IMR-90 (cell line): ENCODE data around the gene ZNF750. TPM values are rescaled to one million over a fixed set of nuclear protein-coding genes. Genes with fewer than 3 reads are reported as not detected.

Experiments used
- ATAC-seq: fragments of 200-7000 bp; cut with Tn5 transposase; 2 replicates; pipeline ENCODE4 v1.9.1; 2020; ENCODE audit warnings: low read depth, mild to moderate bottlenecking, moderate library complexity
- BruUV-seq: library from RNA; stranded (reverse); fragments of 400-500 nt; replicated peaks from 2 replicates; lab custom pipeline; 2021; lab: Mats Ljungman, UMichigan
- CTCF ChIA-PET: fragments of 300-600 bp; formaldehyde crosslinking; extraction: SDS; loops from one replicate; lab custom pipeline; 2021; ENCODE audit warnings: antibody characterized with exemption; lab: Yijun Ruan, JAX
- POLR2A ChIA-PET: fragments of 300-600 bp; sonication (Branson Sonifier 250); formaldehyde crosslinking; loops from one replicate; lab custom pipeline; 2022; ENCODE audit warnings: antibody characterized with exemption; ENCODE audit not compliant: unreplicated experiment; lab: Charles Lee
- DNase-seq: peaks from one replicate; pipeline ENCODE4 v3.0.0; 2013
- H2AFZ ChIP-seq: replicated peaks from 2 replicates; pipeline ENCODE3; 2013; ENCODE audit warnings: low read length, mild to moderate bottlenecking; ENCODE audit not compliant: poor library complexity
- H2AK5ac ChIP-seq: 2 replicates; pipeline ENCODE4 v1.6.1; 2013; ENCODE audit warnings: low read depth, low read length, inconsistent platforms
- H2AK9ac ChIP-seq: replicated peaks from 2 replicates; pipeline ENCODE3; 2013; ENCODE audit warnings: mild to moderate bottlenecking, low read depth, low read length, moderate library complexity; ENCODE audit not compliant: poor library complexity
- H2BK120ac ChIP-seq: 2 replicates; pipeline ENCODE4 v1.6.1; 2013; ENCODE audit warnings: low read depth, low read length, inconsistent platforms
- H2BK15ac ChIP-seq: 3 replicates; pipeline ENCODE4 v1.6.1; 2013; ENCODE audit warnings: low read depth, low read length, inconsistent platforms
- H2BK20ac ChIP-seq: 2 replicates; pipeline ENCODE4 v1.6.1; 2013; ENCODE audit warnings: low read depth, mild to moderate bottlenecking, inconsistent platforms, low read length, moderate library complexity
- H2BK5ac ChIP-seq: 2 replicates; pipeline ENCODE4 v1.6.1; 2013; ENCODE audit warnings: mild to moderate bottlenecking, low read depth, low read length, inconsistent platforms; ENCODE audit not compliant: poor library complexity, severe bottlenecking
- H3K14ac ChIP-seq: replicated peaks from 2 replicates; pipeline ENCODE4 v1.6.1; 2013; ENCODE audit warnings: low read depth, low read length, inconsistent platforms
- H3K18ac ChIP-seq: 2 replicates; pipeline ENCODE4 v1.6.1; 2013; ENCODE audit warnings: low read depth, low read length, control low read depth
- H3K23ac ChIP-seq: 2 replicates; pipeline ENCODE4 v1.6.1; 2013; ENCODE audit warnings: low read depth, low read length, inconsistent platforms
- H3K27ac ChIP-seq: 2 replicates; pipeline ENCODE4 v1.5.1; 2013; ENCODE audit warnings: mild to moderate bottlenecking, control low read depth, low read length; ENCODE audit not compliant: insufficient read depth
- H3K27me3 ChIP-seq: 2 replicates; pipeline ENCODE4 v1.6.1; 2013; ENCODE audit warnings: low read length; ENCODE audit not compliant: control insufficient read depth, insufficient read depth
- H3K36me3 ChIP-seq: 2 replicates; pipeline ENCODE4 v1.6.1; 2013; ENCODE audit warnings: low read length, mixed read lengths; ENCODE audit not compliant: control insufficient read depth, insufficient read depth
- H3K4ac ChIP-seq: 2 replicates; pipeline ENCODE4 v1.6.1; 2013; ENCODE audit warnings: low read depth, low read length, inconsistent platforms
- H3K4me1 ChIP-seq: 2 replicates; pipeline ENCODE4 v1.6.1; 2013; ENCODE audit warnings: low read length, mixed read lengths; ENCODE audit not compliant: control insufficient read depth, insufficient read depth
- H3K4me2 ChIP-seq: 2 replicates; pipeline ENCODE4 v1.6.1; 2013; ENCODE audit warnings: low read depth, mild to moderate bottlenecking, control low read depth, low read length, moderate library complexity
- H3K4me3 ChIP-seq: 2 replicates; pipeline ENCODE4 v1.5.1; 2013; ENCODE audit warnings: low read depth, mild to moderate bottlenecking, control low read depth, low read length, moderate library complexity; ENCODE audit not compliant: insufficient read depth
- H3K56ac ChIP-seq: 2 replicates; pipeline ENCODE4 v1.6.1; 2013; ENCODE audit warnings: low read length, inconsistent platforms; ENCODE audit not compliant: insufficient read depth; ENCODE audit errors: extremely low read depth
- H3K79me1 ChIP-seq, 2 experiments: 2 replicates each; pipeline ENCODE4 v1.6.1; 2013; ENCODE audit warnings: low read length in 2 of 2, inconsistent platforms in 1 of 2, low read depth in 1 of 2
- H3K9ac ChIP-seq: 2 replicates; pipeline ENCODE4 v1.6.1; 2013; ENCODE audit warnings: low read depth, low read length, control low read depth
- H3K9me1 ChIP-seq: 2 replicates; pipeline ENCODE4 v1.6.1; 2013; ENCODE audit warnings: low read length, inconsistent platforms; ENCODE audit not compliant: insufficient read depth
- H3K9me3 ChIP-seq: 2 replicates; pipeline ENCODE4 v1.6.1; 2013; ENCODE audit warnings: low read length; ENCODE audit not compliant: control insufficient read depth, insufficient read depth
- H4K20me1 ChIP-seq: 2 replicates; pipeline ENCODE4 v1.6.1; 2013; ENCODE audit warnings: low read length, inconsistent platforms; ENCODE audit not compliant: insufficient read depth
- H4K5ac ChIP-seq: 2 replicates; pipeline ENCODE4 v1.6.1; 2013; ENCODE audit warnings: mild to moderate bottlenecking, low read depth, low read length, control low read depth
- H4K8ac ChIP-seq, 2 experiments: 2 replicates each; pipeline ENCODE4 v1.6.1; 2013; ENCODE audit warnings: low read depth in 2 of 2, low read length in 2 of 2, control low read depth in 1 of 2, inconsistent platforms in 1 of 2
- H4K91ac ChIP-seq: 2 replicates; pipeline ENCODE4 v1.6.1; 2013; ENCODE audit warnings: low read depth, low read length, inconsistent platforms; ENCODE audit not compliant: insufficient read depth
- BHLHE40 ChIP-seq: fragments of 150-350 bp; IDR thresholded peaks from 2 replicates; pipeline ENCODE4 v1.6.1; 2016; ENCODE audit warnings: mild to moderate bottlenecking, low read depth, low read length
- CEBPB ChIP-seq: IDR thresholded peaks from 2 replicates; pipeline ENCODE4 v1.6.1; 2012; ENCODE audit warnings: low read depth, low read length, improper control_type of control experiment
- FOS ChIP-seq: fragments of 150-350 bp; IDR thresholded peaks from 2 replicates; pipeline ENCODE4 v1.6.1; 2016; ENCODE audit warnings: low read depth, low read length
- MAFK ChIP-seq: IDR thresholded peaks from 2 replicates; pipeline ENCODE4 v1.6.1; 2012; ENCODE audit warnings: low read depth, low read length, improper control_type of control experiment
- MAZ ChIP-seq: IDR thresholded peaks from 2 replicates; pipeline ENCODE4 v1.6.1; 2012; ENCODE audit warnings: low read depth, mild to moderate bottlenecking, low read length, improper control_type of control experiment, moderate library complexity, borderline replicate concordance
- MXI1 ChIP-seq: IDR thresholded peaks from 2 replicates; pipeline ENCODE4 v1.6.1; 2012; ENCODE audit warnings: low read depth, mild to moderate bottlenecking, low read length, moderate library complexity, borderline replicate concordance
- POLR2A ChIP-seq: IDR thresholded peaks from 2 replicates; pipeline ENCODE4 v1.6.1; 2012; ENCODE audit warnings: mild to moderate bottlenecking, low read depth, low read length
- WGBS, 2 experiments: methylation state at CpG; one replicate each; pipeline versions ENCODE4 v1.1.5 to v1.1.7; 2013; ENCODE audit warnings: missing lambda C conversion rate in 2 of 2; ENCODE audit not compliant: insufficient read length in 1 of 2; ENCODE audit errors: extremely low coverage in 2 of 2; 5-methylcytosine and 5-hydroxymethylcytosine counted together
- dilution Hi-C: fragments of 300-500 bp; cut with HindIII; formaldehyde crosslinking; loops from one replicate; pipeline ENCODE4 v1.14.3; 2018; ENCODE audit warnings: low sequenced_read_pairs; ENCODE audit not compliant: unreplicated experiment
- in situ Hi-C: fragments of 300-500 bp; cut with MboI; formaldehyde crosslinking; loops from 3 replicates; pipeline ENCODE4 v1.14.3; 2019; ENCODE audit warnings: low sequenced_read_pairs, inconsistent platforms, mixed read lengths
- intact Hi-C: fragments of 100-400 bp; cut with micrococcal nuclease; formaldehyde crosslinking; loops from 2 replicates; pipeline ENCODE4 v1.10.0; 2022
- polyA plus RNA-seq, 3 experiments: library from polyadenylated mRNA; depleted of rRNA; stranded (reverse); fragments of >200 nt; gene quantifications; 2 replicates each; pipeline ENCODE4 v1.2.3, GENCODE V29; 2012; ENCODE audit warnings: low replicate concordance in 1 of 3
- total RNA-seq: library from RNA; depleted of rRNA; stranded (reverse); fragments of >200 nt; gene quantifications from 2 replicates; pipeline ENCODE4 v1.2.3, GENCODE V29; 2012
- TF ChIP-seq, protein P1 (sequence below): fragments of 150-350 bp; IDR thresholded peaks from 2 replicates; pipeline ENCODE4 v1.6.1; 2016; ENCODE audit warnings: low read depth, mild to moderate bottlenecking, low read length, moderate library complexity, borderline replicate concordance
- TF ChIP-seq, protein P2 (sequence below): fragments of 150-350 bp; IDR thresholded peaks from 2 replicates; pipeline ENCODE4 v1.6.1; 2017; ENCODE audit warnings: mild to moderate bottlenecking, antibody characterized with exemption, low read length, low read depth

ZNF750 gene
- total and polyA plus RNA-seq, 2 of the 4 experiments (the other 2 are of a cell fraction): not detected

DNA sequence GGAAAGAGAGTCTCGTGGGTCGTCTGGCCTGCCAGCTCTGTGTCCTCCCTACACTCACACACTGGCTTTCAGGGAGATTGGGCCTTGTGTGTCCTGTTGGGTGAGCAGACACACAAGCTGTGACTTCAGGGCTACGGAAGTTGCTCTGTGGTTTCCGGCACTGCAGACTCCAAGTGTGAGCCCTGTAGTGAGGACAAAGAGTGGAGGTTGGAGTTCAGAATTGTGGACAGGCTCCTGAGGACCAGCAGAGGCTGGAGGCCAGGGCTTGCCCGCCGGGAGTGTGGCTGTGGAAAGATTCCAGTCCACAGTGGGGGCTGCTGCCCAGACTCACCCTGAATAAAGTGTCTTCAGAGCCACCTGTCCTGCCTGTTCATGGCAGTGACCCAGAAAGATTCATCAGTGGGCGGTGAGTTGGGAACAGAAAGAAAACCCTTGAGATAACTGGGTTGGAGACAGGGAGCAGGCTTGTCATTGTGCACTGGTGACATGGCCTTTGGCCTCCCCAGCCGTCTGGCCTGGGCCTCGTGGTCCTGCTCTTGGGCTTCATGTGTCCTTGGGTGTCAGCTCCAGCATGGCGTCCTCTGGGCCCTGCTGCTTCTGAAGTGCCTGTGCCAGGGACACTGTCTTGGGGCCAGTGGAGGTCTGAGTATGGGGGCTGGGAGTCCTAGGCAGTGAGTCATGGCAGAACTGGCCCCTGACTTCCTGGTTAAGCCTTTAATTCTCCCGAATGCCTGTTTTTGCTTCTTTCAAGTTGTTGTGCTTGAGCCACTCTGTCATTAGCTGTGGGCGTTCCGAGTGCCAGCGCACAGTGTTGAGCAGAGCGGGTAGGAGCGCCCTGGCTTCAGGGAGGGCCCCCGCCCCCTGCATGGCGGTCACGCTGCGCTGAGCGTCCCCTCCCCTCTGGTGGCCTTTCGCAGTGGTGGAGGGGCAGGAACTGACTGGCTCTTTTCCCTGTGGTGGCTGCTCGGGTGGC lies 19.9 kb upstream of the ZNF750 start:
- peak overlapping the region; percentile 24 for H3K27ac ChIP-seq
- H3K4ac ChIP-seq: peak overlapping the region; percentile 92
- H3K23ac ChIP-seq: peak overlapping the region; percentile 22; the same call in 1 of the 2 replicates
- H3K79me1 ChIP-seq: peaks cover 10 to 45% of the 10 kb centered on the region in 2 experiments
- peak overlapping the region; percentile 60; the same call in 1 of the 2 replicates for H2BK20ac ChIP-seq
- POLR2A ChIA-PET: no interaction called here
- CTCF ChIA-PET: no interaction called here
- peak overlapping the region; percentile 94 for H2AK9ac ChIP-seq
- peak overlapping the region; percentile 39; the same call in 1 of the 3 replicates for H2BK15ac ChIP-seq
- in situ Hi-C loops (no loop called here), dilution Hi-C loops (no loop called here), intact Hi-C loops (no loop called here)
- no peak overlapping the region for H3K56ac ChIP-seq
- peak overlapping the region; percentile 93 for H2AFZ ChIP-seq
- no peaks in the 10 kb centered on the region for H3K36me3 ChIP-seq
- H2AK5ac ChIP-seq: peak overlapping the region; percentile 82
- H3K9me1 ChIP-seq: peaks cover 30% of the 10 kb centered on the region
- 78% methylated on average over 14 of the region's 23 CpGs; no CpG with 5 or more reads in 1 of the 2 experiments for WGBS, 2 experiments
- no peak overlapping the region for H3K4me3 ChIP-seq
- ATAC-seq (peak; percentile 78), DNase-seq (peak; percentile 70)
- peak overlapping the region; percentile 85 for H4K5ac ChIP-seq
- peak overlapping the region; percentile 83 for H2BK5ac ChIP-seq
- peak overlapping the region; percentile 10; the same call in 1 of the 2 replicates for H3K4me2 ChIP-seq
- peak overlapping the region; percentile 81 for H3K14ac ChIP-seq
- H3K18ac ChIP-seq: peak overlapping the region; percentile 44
- H3K27me3 ChIP-seq: no peaks in the 10 kb centered on the region
- no peaks in the 10 kb centered on the region for H3K9me3 ChIP-seq
- H3K4me1 ChIP-seq: peaks cover 23% of the 10 kb centered on the region
- peak overlapping the region; percentile 51 for H2BK120ac ChIP-seq
- peak overlapping the region; percentile 33 to 85; a peak in 3 of 4 replicates for H4K8ac ChIP-seq
- no peak overlapping the region for H3K9ac ChIP-seq
- H4K20me1 ChIP-seq: peaks cover 5% of the 10 kb centered on the region
- H4K91ac ChIP-seq: peak overlapping the region; percentile 82
- TF ChIP-seq BHLHE40: no peak
- TF ChIP-seq MAFK: no peak
- TF ChIP-seq FOS: peak; percentile 63; the same call in 1 of the 2 replicates
- TF ChIP-seq POLR2A: no peak
- TF ChIP-seq MXI1: 0 out of 2 replicates have a peak, but pooled peaks have one; percentile 18
- TF ChIP-seq, protein P1, sequence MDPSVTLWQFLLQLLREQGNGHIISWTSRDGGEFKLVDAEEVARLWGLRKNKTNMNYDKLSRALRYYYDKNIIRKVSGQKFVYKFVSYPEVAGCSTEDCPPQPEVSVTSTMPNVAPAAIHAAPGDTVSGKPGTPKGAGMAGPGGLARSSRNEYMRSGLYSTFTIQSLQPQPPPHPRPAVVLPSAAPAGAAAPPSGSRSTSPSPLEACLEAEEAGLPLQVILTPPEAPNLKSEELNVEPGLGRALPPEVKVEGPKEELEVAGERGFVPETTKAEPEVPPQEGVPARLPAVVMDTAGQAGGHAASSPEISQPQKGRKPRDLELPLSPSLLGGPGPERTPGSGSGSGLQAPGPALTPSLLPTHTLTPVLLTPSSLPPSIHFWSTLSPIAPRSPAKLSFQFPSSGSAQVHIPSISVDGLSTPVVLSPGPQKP: no peak
- TF ChIP-seq, protein P2, sequence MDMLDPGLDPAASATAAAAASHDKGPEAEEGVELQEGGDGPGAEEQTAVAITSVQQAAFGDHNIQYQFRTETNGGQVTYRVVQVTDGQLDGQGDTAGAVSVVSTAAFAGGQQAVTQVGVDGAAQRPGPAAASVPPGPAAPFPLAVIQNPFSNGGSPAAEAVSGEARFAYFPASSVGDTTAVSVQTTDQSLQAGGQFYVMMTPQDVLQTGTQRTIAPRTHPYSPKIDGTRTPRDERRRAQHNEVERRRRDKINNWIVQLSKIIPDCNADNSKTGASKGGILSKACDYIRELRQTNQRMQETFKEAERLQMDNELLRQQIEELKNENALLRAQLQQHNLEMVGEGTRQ: no peak
- no peak for TF ChIP-seq CEBPB
- TF ChIP-seq MAZ: peak; percentile 40; the same call in 1 of the 2 replicates
- BruUV-seq: no TSS peak
